Lower leg skin (tissue), 3 donors: ENCODE measurements around the gene PDXDC1.
"Not testable (repeated sequence)": the region's sequence is repeated elsewhere in the genome, so short reads cannot be mapped to it uniquely, and the experiment has no call there.

Experiments
- POLR2A ChIP-seq, 2 donors: fragments of 450-650 bp; IDR thresholded peaks; one replicate each; pipeline ENCODE4 v1.6.1; 2016 to 2017; ENCODE audit warnings: antibody characterized with exemption in 2 of 2, mild to moderate bottlenecking in 1 of 2, moderate library complexity in 1 of 2
- TF ChIP-seq, protein P1 (sequence below), 3 donors: fragments of 450-650 bp; IDR thresholded peaks; one replicate each; pipeline ENCODE4 v1.5.1; 2016; ENCODE audit warnings: antibody characterized with exemption in 3 of 3, mild to moderate bottlenecking in 3 of 3, moderate library complexity in 2 of 3

DNA sequence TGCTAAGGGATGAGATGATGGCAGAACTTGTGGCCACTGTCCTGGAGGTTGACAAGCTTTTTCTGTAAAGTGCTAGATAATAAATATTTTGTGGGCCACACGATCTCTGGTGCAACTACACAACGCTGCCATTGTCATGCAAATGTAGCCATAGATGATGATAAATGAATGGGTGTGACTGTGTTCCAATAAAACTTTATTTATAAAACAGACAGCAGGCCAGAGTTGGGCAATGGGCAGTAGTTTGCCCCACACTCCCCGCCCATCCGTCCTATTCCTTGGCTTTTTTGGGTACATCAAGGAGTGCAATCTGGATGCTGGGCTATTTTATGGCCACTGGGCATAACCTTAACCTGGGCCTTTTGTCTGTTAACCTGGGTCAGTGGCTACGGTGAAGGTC, 184.8 kb downstream of the PDXDC1 start:
- TF ChIP-seq, protein P1, sequence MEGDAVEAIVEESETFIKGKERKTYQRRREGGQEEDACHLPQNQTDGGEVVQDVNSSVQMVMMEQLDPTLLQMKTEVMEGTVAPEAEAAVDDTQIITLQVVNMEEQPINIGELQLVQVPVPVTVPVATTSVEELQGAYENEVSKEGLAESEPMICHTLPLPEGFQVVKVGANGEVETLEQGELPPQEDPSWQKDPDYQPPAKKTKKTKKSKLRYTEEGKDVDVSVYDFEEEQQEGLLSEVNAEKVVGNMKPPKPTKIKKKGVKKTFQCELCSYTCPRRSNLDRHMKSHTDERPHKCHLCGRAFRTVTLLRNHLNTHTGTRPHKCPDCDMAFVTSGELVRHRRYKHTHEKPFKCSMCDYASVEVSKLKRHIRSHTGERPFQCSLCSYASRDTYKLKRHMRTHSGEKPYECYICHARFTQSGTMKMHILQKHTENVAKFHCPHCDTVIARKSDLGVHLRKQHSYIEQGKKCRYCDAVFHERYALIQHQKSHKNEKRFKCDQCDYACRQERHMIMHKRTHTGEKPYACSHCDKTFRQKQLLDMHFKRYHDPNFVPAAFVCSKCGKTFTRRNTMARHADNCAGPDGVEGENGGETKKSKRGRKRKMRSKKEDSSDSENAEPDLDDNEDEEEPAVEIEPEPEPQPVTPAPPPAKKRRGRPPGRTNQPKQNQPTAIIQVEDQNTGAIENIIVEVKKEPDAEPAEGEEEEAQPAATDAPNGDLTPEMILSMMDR (IDR thresholded peaks at IDR 0.05), result not testable (repeated sequence)
- not testable (repeated sequence) for TF ChIP-seq POLR2A (IDR thresholded peaks at IDR 0.05)
